HEK293 (cell line): ENCODE data around the gene EXT2.

Experiments used
- CTCF ChIA-PET: fragments of 350-600 bp; formaldehyde crosslinking; extraction: SDS; loops from one replicate; lab custom pipeline; 2021; ENCODE audit warnings: antibody characterized with exemption; lab: Yijun Ruan, JAX
- POLR2A ChIA-PET: fragments of 300-600 bp; formaldehyde crosslinking; extraction: SDS; loops from one replicate; lab custom pipeline; 2020; ENCODE audit warnings: antibody characterized with exemption, inconsistent platforms; lab: Yijun Ruan, JAX
- H3K27ac ChIP-seq: fragments of 200-500 bp; sonication (Bioruptor generic); 2 replicates; pipeline ENCODE4 v1.5.1; 2014; ENCODE audit warnings: low read depth, low read length, control low read depth, inconsistent platforms; ENCODE audit errors: extremely low read depth
- H3K36me3 ChIP-seq, 2 experiments: fragments of 200-500 bp in 1 of 2; sonication (Bioruptor generic) in 1 of 2; 1 replicate in 1 of 2; 2 replicates in 1 of 2; pipeline ENCODE4 v1.5.1; 2014 to 2017; ENCODE audit warnings: inconsistent platforms in 2 of 2, low read length in 2 of 2; ENCODE audit not compliant: control insufficient read depth in 2 of 2, insufficient read depth in 1 of 2
- H3K4me1 ChIP-seq: fragments of 200-500 bp; sonication (Bioruptor generic); 2 replicates; pipeline ENCODE4 v1.5.1; 2014; ENCODE audit warnings: mild to moderate bottlenecking, low read length, inconsistent platforms; ENCODE audit not compliant: control insufficient read depth, insufficient read depth
- H3K4me3 ChIP-seq: 2 replicates; pipeline ENCODE4 v1.5.1; 2011; ENCODE audit warnings: low read depth, mild to moderate bottlenecking, control low read depth, low read length, moderate library complexity
- H3K9me3 ChIP-seq: fragments of 200-500 bp; sonication (Bioruptor generic); 2 replicates; pipeline ENCODE4 v1.5.1; 2014; ENCODE audit warnings: low read depth, low read length, inconsistent platforms; ENCODE audit not compliant: control insufficient read depth, insufficient read depth
- KLF8 ChIP-seq: fragments of 450-650 bp; formaldehyde crosslinking; IDR thresholded peaks from 2 replicates; pipeline ENCODE4 v1.5.1; 2016; ENCODE audit warnings: missing biosample characterization, missing genetic modification characterization
- PBX3 ChIP-seq: sonication (generic); formaldehyde crosslinking; IDR thresholded peaks from 2 replicates; pipeline ENCODE4 v1.8.1; 2022; ENCODE audit warnings: mild to moderate bottlenecking, moderate library complexity, missing genetic modification reagents
- PRDM6 ChIP-seq: fragments of 450-650 bp; formaldehyde crosslinking; IDR thresholded peaks from 2 replicates; pipeline ENCODE4 v1.5.1; 2017; ENCODE audit warnings: missing biosample characterization, missing genetic modification characterization
- SETDB1 ChIP-seq: IDR thresholded peaks from one replicate; pipeline ENCODE4 v1.6.1; 2017; ENCODE audit warnings: mild to moderate bottlenecking, low read length, moderate library complexity, mixed read lengths; ENCODE audit not compliant: insufficient read length
- ZBTB11 ChIP-seq: fragments of 450-650 bp; formaldehyde crosslinking; conservative IDR thresholded peaks from 2 replicates; pipeline ENCODE4 v1.5.1; 2016; ENCODE audit warnings: low read depth, missing biosample characterization, missing genetic modification characterization
- ZBTB20 ChIP-seq: fragments of 450-650 bp; formaldehyde crosslinking; IDR thresholded peaks from 2 replicates; pipeline ENCODE4 v1.5.1; 2016; ENCODE audit warnings: missing biosample characterization, missing genetic modification characterization
- ZBTB26 ChIP-seq: fragments of 450-650 bp; formaldehyde crosslinking; optimal IDR thresholded peaks from 2 replicates; pipeline ENCODE3; 2016; ENCODE audit warnings: missing biosample characterization, mild to moderate bottlenecking, missing genetic modification characterization
- ZFHX2 ChIP-seq: fragments of 450-650 bp; formaldehyde crosslinking; conservative IDR thresholded peaks from 2 replicates; pipeline ENCODE4 v1.5.1; 2016; ENCODE audit warnings: missing biosample characterization, missing genetic modification characterization
- ZFP69B ChIP-seq: fragments of 450-650 bp; formaldehyde crosslinking; IDR thresholded peaks from 2 replicates; pipeline ENCODE4 v1.5.1; 2016; ENCODE audit warnings: missing biosample characterization, missing genetic modification characterization
- ZNF140 ChIP-seq: fragments of 450-650 bp; formaldehyde crosslinking; IDR thresholded peaks from 2 replicates; pipeline ENCODE4 v1.5.1; 2016; ENCODE audit warnings: missing biosample characterization, missing genetic modification characterization
- ZNF148 ChIP-seq: fragments of 450-650 bp; formaldehyde crosslinking; IDR thresholded peaks from 2 replicates; pipeline ENCODE4 v1.5.0; 2017; ENCODE audit warnings: missing biosample characterization, missing genetic modification characterization, borderline replicate concordance
- ZNF221 ChIP-seq: fragments of 450-650 bp; formaldehyde crosslinking; IDR thresholded peaks from 2 replicates; pipeline ENCODE4 v1.5.1; 2017; ENCODE audit warnings: missing biosample characterization, missing genetic modification characterization, borderline replicate concordance
- ZNF362 ChIP-seq: fragments of 450-650 bp; formaldehyde crosslinking; IDR thresholded peaks from 2 replicates; pipeline ENCODE4 v1.5.1; 2016; ENCODE audit warnings: missing biosample characterization, missing genetic modification characterization
- ZNF510 ChIP-seq: fragments of 450-650 bp; formaldehyde crosslinking; IDR thresholded peaks from 2 replicates; pipeline ENCODE4 v1.5.1; 2018; ENCODE audit warnings: mild to moderate bottlenecking, missing genetic modification characterization, missing biosample characterization; ENCODE audit not compliant: insufficient replicate concordance
- ZNF629 ChIP-seq: fragments of 450-650 bp; formaldehyde crosslinking; IDR thresholded peaks from 2 replicates; pipeline ENCODE4 v1.5.1; 2017; ENCODE audit warnings: missing biosample characterization, missing genetic modification characterization
- ZNF664 ChIP-seq: fragments of 450-650 bp; formaldehyde crosslinking; IDR thresholded peaks from 2 replicates; pipeline ENCODE4 v1.5.1; 2016; ENCODE audit warnings: missing biosample characterization, missing genetic modification characterization
- ZNF670 ChIP-seq: fragments of 450-650 bp; formaldehyde crosslinking; IDR thresholded peaks from 2 replicates; pipeline ENCODE4 v1.5.1; 2016; ENCODE audit warnings: missing biosample characterization, missing genetic modification characterization, low read depth
- ZNF692 ChIP-seq: fragments of 450-650 bp; formaldehyde crosslinking; IDR thresholded peaks from 2 replicates; pipeline ENCODE4 v1.5.1; 2016; ENCODE audit warnings: missing biosample characterization, missing genetic modification characterization
- ZNF704 ChIP-seq: fragments of 450-650 bp; formaldehyde crosslinking; IDR thresholded peaks from 2 replicates; pipeline ENCODE4 v1.5.1; 2016; ENCODE audit warnings: missing biosample characterization, missing genetic modification characterization
- ZNF747 ChIP-seq: fragments of 450-650 bp; formaldehyde crosslinking; IDR thresholded peaks from 2 replicates; pipeline ENCODE4 v1.5.1; 2016; ENCODE audit warnings: missing biosample characterization, missing genetic modification characterization

Gene EXT2

GRCh38 chr11:44065841-44066731, 29.4 kb upstream of the EXT2 start, which contains the start of gene ACCS:
Gene ACCS (plus strand): TSS chr11:44066270. CDS start chr11:44067628, 1,358 bp downstream.
- CTCF ChIA-PET, result no interaction called here
- Histone ChIP-seq H3K27ac (peak within 1 kb of the TSS; percentile 72), H3K4me1 (no peaks in the 10 kb centered on the region), H3K36me3 (no peaks in the 10 kb centered on the region), H3K4me3 (peak within 1 kb of the TSS; percentile 46), H3K9me3 (no peaks in the 10 kb centered on the region)
- POLR2A ChIA-PET, result interaction anchor here (1.0 kb wide), 1 partner anchor 235 kb away, joined by 6 read pairs; no protein-coding TSS in a partner anchor
- TF ChIP-seq PBX3 (CRISPR knock-in tag) (no peak), ZNF629 (peak; percentile 24; the same call in 1 of the 2 replicates), KLF8 (tag by site-specific recombination) (peak; percentile 64), ZNF140 (tag by site-specific recombination) (no peak), ZNF221 (tag by site-specific recombination) (no peak), ZNF510 (no peak), ZNF148 (tag by site-specific recombination) (no peak), ZBTB11 (tag by site-specific recombination) (peak; percentile 47; the same call in 1 of the 2 replicates), ZFHX2 (tag by site-specific recombination) (peak; percentile 95), ZBTB26 (peak; percentile 59), PRDM6 (tag by site-specific recombination) (peak; percentile 11; the same call in 1 of the 2 replicates), ZNF747 (no peak), ZNF692 (tag by site-specific recombination) (0 out of 2 replicates have a peak, but pooled peaks have one; percentile 48), ZNF362 (tag by site-specific recombination) (no peak), ZFP69B (tag by site-specific recombination) (peak; percentile 48; the same call in 1 of the 2 replicates), ZNF704 (tag by site-specific recombination) (no peak), ZNF664 (tag by site-specific recombination) (no peak), SETDB1 (no peak), ZBTB20 (tag by site-specific recombination) (peak; percentile 43; the same call in 1 of the 2 replicates), ZNF670 (tag by site-specific recombination) (no peak)
